Esophagus squamous epithelium (tissue), 4 donors: ENCODE results near the gene LYAR.

Experiments used
- POLR2A ChIP-seq, 4 donors: fragments of 450-650 bp; IDR thresholded peaks; one replicate each; pipeline ENCODE4 v1.6.1; 2017; ENCODE audit warnings: antibody characterized with exemption in 4 of 4, mild to moderate bottlenecking in 4 of 4, moderate library complexity in 3 of 4
- TF ChIP-seq, protein P1 (sequence below), 6 experiments: fragments of 450-650 bp in 4 of 6; fragments of 200-600 bp in 2 of 6; sonication (generic) in 2 of 6; IDR thresholded peaks; one replicate each; pipeline ENCODE4 v1.5.1; 2016 to 2019; ENCODE audit warnings: antibody characterized with exemption in 6 of 6, mild to moderate bottlenecking in 4 of 6, moderate library complexity in 4 of 6

- TF ChIP-seq, protein P1, sequence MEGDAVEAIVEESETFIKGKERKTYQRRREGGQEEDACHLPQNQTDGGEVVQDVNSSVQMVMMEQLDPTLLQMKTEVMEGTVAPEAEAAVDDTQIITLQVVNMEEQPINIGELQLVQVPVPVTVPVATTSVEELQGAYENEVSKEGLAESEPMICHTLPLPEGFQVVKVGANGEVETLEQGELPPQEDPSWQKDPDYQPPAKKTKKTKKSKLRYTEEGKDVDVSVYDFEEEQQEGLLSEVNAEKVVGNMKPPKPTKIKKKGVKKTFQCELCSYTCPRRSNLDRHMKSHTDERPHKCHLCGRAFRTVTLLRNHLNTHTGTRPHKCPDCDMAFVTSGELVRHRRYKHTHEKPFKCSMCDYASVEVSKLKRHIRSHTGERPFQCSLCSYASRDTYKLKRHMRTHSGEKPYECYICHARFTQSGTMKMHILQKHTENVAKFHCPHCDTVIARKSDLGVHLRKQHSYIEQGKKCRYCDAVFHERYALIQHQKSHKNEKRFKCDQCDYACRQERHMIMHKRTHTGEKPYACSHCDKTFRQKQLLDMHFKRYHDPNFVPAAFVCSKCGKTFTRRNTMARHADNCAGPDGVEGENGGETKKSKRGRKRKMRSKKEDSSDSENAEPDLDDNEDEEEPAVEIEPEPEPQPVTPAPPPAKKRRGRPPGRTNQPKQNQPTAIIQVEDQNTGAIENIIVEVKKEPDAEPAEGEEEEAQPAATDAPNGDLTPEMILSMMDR (IDR thresholded peaks at IDR 0.05): no peak
- TF ChIP-seq POLR2A (IDR thresholded peaks at IDR 0.05): no peak
Measured at GRCh38 chr4:4268776-4269175, 21.2 kb downstream of the LYAR start.
